ENCODE data around the gene GLT6D1.

Gene GLT6D1

DNA sequence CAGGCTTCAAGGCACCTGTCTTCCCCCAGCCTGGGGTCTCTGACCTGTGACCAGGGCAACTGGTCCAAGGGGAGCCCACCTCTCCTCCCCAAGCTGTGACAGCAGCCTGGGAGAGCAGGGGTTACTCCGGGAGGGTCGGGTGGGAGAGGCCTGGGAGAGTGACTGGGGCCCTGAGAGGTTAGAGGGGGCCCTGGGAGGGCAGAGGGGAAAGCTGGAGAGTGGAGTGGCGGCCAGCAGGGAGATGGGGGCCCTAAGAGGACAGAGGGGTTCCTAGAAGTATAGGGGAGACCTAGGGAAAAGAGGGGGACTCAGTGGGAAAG is 24.1 kb upstream of the GLT6D1 start:
- H3K27me3 ChIP-seq (ENCODE audit: insufficient read depth, poor library complexity, severe bottlenecking) = peaks cover 2% of the 10 kb centered on the region
- DNase-seq (ENCODE audit: low read depth in 1 of 2, low spot score in 1 of 2) = no peak
- TF ChIP-seq, protein P1, sequence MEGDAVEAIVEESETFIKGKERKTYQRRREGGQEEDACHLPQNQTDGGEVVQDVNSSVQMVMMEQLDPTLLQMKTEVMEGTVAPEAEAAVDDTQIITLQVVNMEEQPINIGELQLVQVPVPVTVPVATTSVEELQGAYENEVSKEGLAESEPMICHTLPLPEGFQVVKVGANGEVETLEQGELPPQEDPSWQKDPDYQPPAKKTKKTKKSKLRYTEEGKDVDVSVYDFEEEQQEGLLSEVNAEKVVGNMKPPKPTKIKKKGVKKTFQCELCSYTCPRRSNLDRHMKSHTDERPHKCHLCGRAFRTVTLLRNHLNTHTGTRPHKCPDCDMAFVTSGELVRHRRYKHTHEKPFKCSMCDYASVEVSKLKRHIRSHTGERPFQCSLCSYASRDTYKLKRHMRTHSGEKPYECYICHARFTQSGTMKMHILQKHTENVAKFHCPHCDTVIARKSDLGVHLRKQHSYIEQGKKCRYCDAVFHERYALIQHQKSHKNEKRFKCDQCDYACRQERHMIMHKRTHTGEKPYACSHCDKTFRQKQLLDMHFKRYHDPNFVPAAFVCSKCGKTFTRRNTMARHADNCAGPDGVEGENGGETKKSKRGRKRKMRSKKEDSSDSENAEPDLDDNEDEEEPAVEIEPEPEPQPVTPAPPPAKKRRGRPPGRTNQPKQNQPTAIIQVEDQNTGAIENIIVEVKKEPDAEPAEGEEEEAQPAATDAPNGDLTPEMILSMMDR (IDR thresholded peaks at IDR 0.05; ENCODE audit: insufficient read depth, low read length) = no peak
- TF ChIP-seq, protein P2, sequence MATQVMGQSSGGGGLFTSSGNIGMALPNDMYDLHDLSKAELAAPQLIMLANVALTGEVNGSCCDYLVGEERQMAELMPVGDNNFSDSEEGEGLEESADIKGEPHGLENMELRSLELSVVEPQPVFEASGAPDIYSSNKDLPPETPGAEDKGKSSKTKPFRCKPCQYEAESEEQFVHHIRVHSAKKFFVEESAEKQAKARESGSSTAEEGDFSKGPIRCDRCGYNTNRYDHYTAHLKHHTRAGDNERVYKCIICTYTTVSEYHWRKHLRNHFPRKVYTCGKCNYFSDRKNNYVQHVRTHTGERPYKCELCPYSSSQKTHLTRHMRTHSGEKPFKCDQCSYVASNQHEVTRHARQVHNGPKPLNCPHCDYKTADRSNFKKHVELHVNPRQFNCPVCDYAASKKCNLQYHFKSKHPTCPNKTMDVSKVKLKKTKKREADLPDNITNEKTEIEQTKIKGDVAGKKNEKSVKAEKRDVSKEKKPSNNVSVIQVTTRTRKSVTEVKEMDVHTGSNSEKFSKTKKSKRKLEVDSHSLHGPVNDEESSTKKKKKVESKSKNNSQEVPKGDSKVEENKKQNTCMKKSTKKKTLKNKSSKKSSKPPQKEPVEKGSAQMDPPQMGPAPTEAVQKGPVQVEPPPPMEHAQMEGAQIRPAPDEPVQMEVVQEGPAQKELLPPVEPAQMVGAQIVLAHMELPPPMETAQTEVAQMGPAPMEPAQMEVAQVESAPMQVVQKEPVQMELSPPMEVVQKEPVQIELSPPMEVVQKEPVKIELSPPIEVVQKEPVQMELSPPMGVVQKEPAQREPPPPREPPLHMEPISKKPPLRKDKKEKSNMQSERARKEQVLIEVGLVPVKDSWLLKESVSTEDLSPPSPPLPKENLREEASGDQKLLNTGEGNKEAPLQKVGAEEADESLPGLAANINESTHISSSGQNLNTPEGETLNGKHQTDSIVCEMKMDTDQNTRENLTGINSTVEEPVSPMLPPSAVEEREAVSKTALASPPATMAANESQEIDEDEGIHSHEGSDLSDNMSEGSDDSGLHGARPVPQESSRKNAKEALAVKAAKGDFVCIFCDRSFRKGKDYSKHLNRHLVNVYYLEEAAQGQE (IDR thresholded peaks at IDR 0.05; ENCODE audit: insufficient replicate concordance, low read depth) = no peak

GRCh38 chr9:135662758-135663450 is 23.6 kb upstream of the GLT6D1 start, which contains the start of gene LCN9:
Gene LCN9 (plus strand): TSS chr9:135663309. CDS start chr9:135663322, 13 bp downstream.
- TF ChIP-seq GABPA (IDR thresholded peaks at IDR 0.05; ENCODE audit: low read depth) (no peak), POLR2AphosphoS5 (IDR thresholded peaks at IDR 0.05; ENCODE audit: low read depth) (no peak), SPI1 (IDR thresholded peaks at IDR 0.05; ENCODE audit: borderline replicate concordance, low read depth) (no peak)
- TF ChIP-seq, protein P1 (IDR thresholded peaks at IDR 0.05; ENCODE audit: insufficient read depth, low read length) = no peak
- TF ChIP-seq, protein P2 (IDR thresholded peaks at IDR 0.05; ENCODE audit: insufficient replicate concordance, low read depth) = no peak
- Histone ChIP-seq H3K27ac (replicated peaks) (no peak within 1 kb of the TSS), H3K27me3 (ENCODE audit: insufficient read depth, poor library complexity, severe bottlenecking) (peaks cover 2% of the 10 kb centered on the region), H3K4me3 (replicated peaks; ENCODE audit: insufficient read depth, low read length) (no peak within 1 kb of the TSS)
- DNase-seq (ENCODE audit: low read depth in 1 of 2, low spot score in 1 of 2) = no peak

More for the DNA sequence above, 24.1 kb upstream of the GLT6D1 start:
- Histone ChIP-seq H3K4me3 (replicated peaks; ENCODE audit: insufficient read depth, low read length) (no peak overlapping the region), H3K27ac (replicated peaks) (no peak overlapping the region)

DNA sequence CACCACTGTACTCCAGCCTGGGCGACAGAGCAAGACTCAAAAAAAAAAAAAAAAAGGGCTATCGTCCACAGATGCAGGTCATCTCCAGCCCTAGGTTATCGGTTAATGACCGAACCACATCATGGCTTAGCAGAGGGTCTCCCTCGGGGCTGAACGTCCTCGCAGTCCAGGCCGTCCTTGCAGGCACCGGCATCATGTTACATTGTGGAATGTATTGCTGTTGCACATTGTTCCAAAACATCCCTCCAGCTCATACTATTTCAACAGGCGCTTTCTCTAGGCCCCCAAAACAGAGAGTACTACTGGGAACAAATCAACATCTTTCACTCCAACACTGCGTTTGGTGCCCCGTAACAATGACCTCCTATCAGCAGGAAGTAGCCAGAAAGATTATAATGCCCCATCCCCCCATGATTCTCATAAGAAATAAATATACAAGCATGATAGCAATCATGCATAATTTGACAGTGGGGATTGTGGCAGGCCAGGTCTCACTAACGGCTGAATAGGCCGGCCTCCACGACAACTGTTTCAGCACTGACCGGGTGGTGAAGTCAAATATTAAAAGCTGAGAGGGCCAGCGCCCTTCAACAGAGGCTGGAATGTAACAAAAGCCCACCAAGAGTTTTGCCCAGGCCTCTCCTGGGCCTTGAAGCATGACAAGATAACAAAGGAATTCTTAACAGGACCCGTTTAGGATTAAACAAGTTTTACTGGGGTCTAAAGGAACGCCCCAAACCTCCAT is 22.6 kb upstream of the GLT6D1 start:
- Histone ChIP-seq H3K27ac (replicated peaks) (no peak overlapping the region), H3K27me3 (ENCODE audit: insufficient read depth, poor library complexity, severe bottlenecking) (peaks cover 2% of the 10 kb centered on the region), H3K4me3 (replicated peaks; ENCODE audit: insufficient read depth, low read length) (no peak overlapping the region)
- TF ChIP-seq, protein P2 (IDR thresholded peaks at IDR 0.05; ENCODE audit: insufficient replicate concordance, low read depth) = no peak
- TF ChIP-seq POLR2AphosphoS5 (IDR thresholded peaks at IDR 0.05; ENCODE audit: low read depth) = no peak
- TF ChIP-seq SPI1 (IDR thresholded peaks at IDR 0.05; ENCODE audit: borderline replicate concordance, low read depth) = no peak
- TF ChIP-seq, protein P1 (IDR thresholded peaks at IDR 0.05; ENCODE audit: insufficient read depth, low read length) = no peak
- TF ChIP-seq GABPA (IDR thresholded peaks at IDR 0.05; ENCODE audit: low read depth) = no peak
- no peak for DNase-seq (ENCODE audit: low read depth in 1 of 2, low spot score in 1 of 2)
